HuH-7 (cell line): ENCODE measurements around the gene SRRM1.
"Not testable (repeated sequence)": the region's sequence is repeated elsewhere in the genome, so short reads cannot be mapped to it uniquely, and the experiment has no call there.

Experiments used
- DNase-seq: peaks from one replicate; pipeline ENCODE4 v3.0.0; 2011; ENCODE audit warnings: low spot score

Gene SRRM1

GRCh38 chr1:24643363-24644099 lies 429 bp downstream of the SRRM1 start:
- no peak for DNase-seq

- DNase-seq: no peak
These were observed 940 bp downstream of the SRRM1 start for GRCh38 chr1:24644100-24644384.

- no peak for DNase-seq
These were observed 5.8 kb downstream of the SRRM1 start for GRCh38 chr1:24648919-24649318.

- DNase-seq: no peak
These were observed 9.3 kb downstream of the SRRM1 start for GRCh38 chr1:24652382-24652781.

GRCh38 chr1:24654010-24654409 lies 10.9 kb downstream of the SRRM1 start:
- DNase-seq: no peak

- no peak for DNase-seq
These were observed 12.9 kb downstream of the SRRM1 start for GRCh38 chr1:24656046-24656445.

GRCh38 chr1:24657781-24658180 lies 14.7 kb downstream of the SRRM1 start:
- no peak for DNase-seq

GRCh38 chr1:24659166-24659904 lies 16.2 kb downstream of the SRRM1 start:
- DNase-seq: no peak

GRCh38 chr1:24659993-24660665 lies 17.0 kb downstream of the SRRM1 start:
- DNase-seq: no peak

- DNase-seq: no peak
These were observed 21.5 kb downstream of the SRRM1 start for GRCh38 chr1:24664507-24665033.

- no peak for DNase-seq
These were observed 23.7 kb downstream of the SRRM1 start for GRCh38 chr1:24666794-24667193.

GRCh38 chr1:24671372-24671771 lies 28.3 kb downstream of the SRRM1 start:
- DNase-seq: not testable (repeated sequence)

- not testable (repeated sequence) for DNase-seq
These were observed 29.6 kb downstream of the SRRM1 start for GRCh38 chr1:24672686-24673085.

GRCh38 chr1:24673341-24673740 lies 30.2 kb downstream of the SRRM1 start:
- DNase-seq: no peak

GRCh38 chr1:24678421-24678820 lies 35.3 kb downstream of the SRRM1 start:
- not testable (repeated sequence) for DNase-seq

- DNase-seq: no peak
These were observed 36.6 kb downstream of the SRRM1 start for GRCh38 chr1:24679725-24680124.

GRCh38 chr1:24683713-24684162 lies 40.6 kb downstream of the SRRM1 start:
- no peak for DNase-seq

GRCh38 chr1:24688033-24688432 lies 44.9 kb downstream of the SRRM1 start:
- no peak for DNase-seq

- peak; percentile 77 for DNase-seq
These were observed 45.6 kb downstream of the SRRM1 start for GRCh38 chr1:24688621-24689195.

GRCh38 chr1:24691051-24691450 lies 47.9 kb downstream of the SRRM1 start:
- DNase-seq: no peak

GRCh38 chr1:24692351-24692980 lies 49.4 kb downstream of the SRRM1 start:
- no peak for DNase-seq

- DNase-seq: no peak
These were observed 50.8 kb downstream of the SRRM1 start for GRCh38 chr1:24693827-24694379.
